HEK293 (cell line): ENCODE measurements around the gene RPS23.

Source experiments
- HOXA7 ChIP-seq: sonication (generic); formaldehyde crosslinking; IDR thresholded peaks from 2 replicates; pipeline ENCODE4 v1.8.1; 2022; ENCODE audit warnings: missing genetic modification reagents, borderline replicate concordance
- ZBTB48 ChIP-seq: fragments of 450-650 bp; formaldehyde crosslinking; IDR thresholded peaks from 2 replicates; pipeline ENCODE4 v1.5.1; 2016; ENCODE audit warnings: missing biosample characterization, missing genetic modification characterization
- ZNF140 ChIP-seq: fragments of 450-650 bp; formaldehyde crosslinking; IDR thresholded peaks from 2 replicates; pipeline ENCODE4 v1.5.1; 2016; ENCODE audit warnings: missing biosample characterization, missing genetic modification characterization
- ZNF184 ChIP-seq: fragments of 450-650 bp; IDR thresholded peaks from 2 replicates; pipeline ENCODE4 v1.5.1; 2018; ENCODE audit warnings: missing biosample characterization, mild to moderate bottlenecking, missing genetic modification characterization
- ZNF24 ChIP-seq: fragments of 450-650 bp; formaldehyde crosslinking; IDR thresholded peaks from 2 replicates; pipeline ENCODE4 v1.5.1; 2016; ENCODE audit warnings: missing biosample characterization, missing genetic modification characterization
- ZNF274 ChIP-seq, 2 experiments: fragments of 200-500 bp in 1 of 2; fragments of 450-650 bp in 1 of 2; sonication (Bioruptor generic) in 1 of 2; formaldehyde crosslinking in 1 of 2; IDR thresholded peaks; 2 replicates each; pipeline versions ENCODE4 v1.5.1 to v1.6.1; 2014 to 2016; ENCODE audit warnings: borderline replicate concordance in 1 of 2, inconsistent platforms in 1 of 2, low read length in 1 of 2, missing biosample characterization in 1 of 2, missing genetic modification characterization in 1 of 2
- ZNF571 ChIP-seq: fragments of 450-650 bp; formaldehyde crosslinking; IDR thresholded peaks from 2 replicates; pipeline ENCODE4 v1.5.0; 2017; ENCODE audit warnings: missing biosample characterization, missing genetic modification characterization
- ZNF677 ChIP-seq: fragments of 450-650 bp; IDR thresholded peaks from 2 replicates; pipeline ENCODE4 v1.5.0; 2018; ENCODE audit warnings: missing biosample characterization, mild to moderate bottlenecking, missing genetic modification characterization, moderate library complexity
- TF ChIP-seq, protein P1 (sequence below): fragments of 450-650 bp; formaldehyde crosslinking; IDR thresholded peaks from 2 replicates; pipeline ENCODE4 v1.5.1; 2016; ENCODE audit warnings: missing biosample characterization, missing genetic modification characterization
- TF ChIP-seq, protein P2 (sequence below): fragments of 450-650 bp; formaldehyde crosslinking; IDR thresholded peaks from 2 replicates; pipeline ENCODE4 v1.5.1; 2016; ENCODE audit warnings: missing biosample characterization, missing genetic modification characterization
- TF ChIP-seq, protein P3 (sequence below): fragments of 450-650 bp; IDR thresholded peaks from 2 replicates; pipeline ENCODE4 v1.5.1; 2018; ENCODE audit warnings: missing biosample characterization, missing genetic modification characterization

DNA sequence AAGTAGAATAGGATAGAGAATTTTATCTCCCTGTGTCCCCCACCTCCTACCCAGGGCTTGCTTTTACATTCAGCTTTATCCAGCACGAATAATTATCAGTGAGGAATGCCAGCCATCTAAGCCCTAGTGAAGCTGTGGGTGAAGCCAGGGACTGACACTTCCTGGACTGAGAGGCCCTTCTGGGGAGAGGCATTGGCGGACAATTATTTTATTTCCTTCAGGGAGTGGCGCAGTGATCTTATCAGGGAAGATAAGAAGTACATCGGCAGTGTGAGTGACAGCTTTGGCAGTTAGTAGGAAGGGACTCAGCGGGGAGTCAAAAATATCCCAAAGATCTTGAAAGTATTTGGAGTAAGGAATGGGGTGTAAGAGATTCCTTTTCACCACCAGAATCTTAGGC is 34.9 kb upstream of the RPS23 start:
- TF ChIP-seq, protein P1, sequence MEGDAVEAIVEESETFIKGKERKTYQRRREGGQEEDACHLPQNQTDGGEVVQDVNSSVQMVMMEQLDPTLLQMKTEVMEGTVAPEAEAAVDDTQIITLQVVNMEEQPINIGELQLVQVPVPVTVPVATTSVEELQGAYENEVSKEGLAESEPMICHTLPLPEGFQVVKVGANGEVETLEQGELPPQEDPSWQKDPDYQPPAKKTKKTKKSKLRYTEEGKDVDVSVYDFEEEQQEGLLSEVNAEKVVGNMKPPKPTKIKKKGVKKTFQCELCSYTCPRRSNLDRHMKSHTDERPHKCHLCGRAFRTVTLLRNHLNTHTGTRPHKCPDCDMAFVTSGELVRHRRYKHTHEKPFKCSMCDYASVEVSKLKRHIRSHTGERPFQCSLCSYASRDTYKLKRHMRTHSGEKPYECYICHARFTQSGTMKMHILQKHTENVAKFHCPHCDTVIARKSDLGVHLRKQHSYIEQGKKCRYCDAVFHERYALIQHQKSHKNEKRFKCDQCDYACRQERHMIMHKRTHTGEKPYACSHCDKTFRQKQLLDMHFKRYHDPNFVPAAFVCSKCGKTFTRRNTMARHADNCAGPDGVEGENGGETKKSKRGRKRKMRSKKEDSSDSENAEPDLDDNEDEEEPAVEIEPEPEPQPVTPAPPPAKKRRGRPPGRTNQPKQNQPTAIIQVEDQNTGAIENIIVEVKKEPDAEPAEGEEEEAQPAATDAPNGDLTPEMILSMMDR (tag by site-specific recombination): no peak
- TF ChIP-seq ZNF274 (IDR thresholded peaks at IDR 0.05; ENCODE audit: low read length) (no peak), ZNF274 (tag by site-specific recombination; IDR thresholded peaks at IDR 0.05; ENCODE audit: borderline replicate concordance) (no peak), ZNF571 (tag by site-specific recombination) (no peak), ZBTB48 (tag by site-specific recombination) (no peak), HOXA7 (CRISPR knock-in tag) (no peak), ZNF184 (tag by site-specific recombination) (no peak), ZNF24 (tag by site-specific recombination) (no peak), ZNF140 (no peak), ZNF677 (tag by site-specific recombination) (no peak)
- TF ChIP-seq, protein P2, sequence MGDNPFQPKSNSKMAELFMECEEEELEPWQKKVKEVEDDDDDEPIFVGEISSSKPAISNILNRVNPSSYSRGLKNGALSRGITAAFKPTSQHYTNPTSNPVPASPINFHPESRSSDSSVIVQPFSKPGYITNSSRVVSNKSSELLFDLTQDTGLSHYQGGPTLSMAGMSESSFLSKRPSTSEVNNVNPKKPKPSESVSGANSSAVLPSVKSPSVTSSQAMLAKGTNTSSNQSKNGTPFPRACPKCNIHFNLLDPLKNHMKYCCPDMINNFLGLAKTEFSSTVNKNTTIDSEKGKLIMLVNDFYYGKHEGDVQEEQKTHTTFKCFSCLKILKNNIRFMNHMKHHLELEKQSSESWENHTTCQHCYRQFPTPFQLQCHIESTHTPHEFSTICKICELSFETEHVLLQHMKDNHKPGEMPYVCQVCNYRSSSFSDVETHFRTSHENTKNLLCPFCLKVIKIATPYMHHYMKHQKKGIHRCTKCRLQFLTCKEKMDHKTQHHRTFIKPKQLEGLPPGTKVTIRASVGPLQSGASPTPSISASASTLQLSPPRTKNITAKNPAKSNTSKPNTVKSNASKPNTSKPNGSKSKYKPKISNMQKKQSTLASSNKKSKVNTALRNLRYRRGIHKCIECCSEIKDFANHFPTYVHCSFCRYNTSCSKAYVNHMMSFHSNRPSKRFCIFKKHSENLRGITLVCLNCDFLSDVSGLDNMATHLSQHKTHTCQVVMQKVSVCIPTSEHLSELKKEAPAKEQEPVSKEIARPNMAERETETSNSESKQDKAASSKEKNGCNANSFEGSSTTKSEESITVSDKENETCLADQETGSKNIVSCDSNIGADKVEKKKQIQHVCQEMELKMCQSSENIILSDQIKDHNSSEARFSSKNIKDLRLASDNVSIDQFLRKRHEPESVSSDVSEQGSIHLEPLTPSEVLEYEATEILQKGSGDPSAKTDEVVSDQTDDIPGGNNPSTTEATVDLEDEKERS (tag by site-specific recombination): no peak
- TF ChIP-seq, protein P3, sequence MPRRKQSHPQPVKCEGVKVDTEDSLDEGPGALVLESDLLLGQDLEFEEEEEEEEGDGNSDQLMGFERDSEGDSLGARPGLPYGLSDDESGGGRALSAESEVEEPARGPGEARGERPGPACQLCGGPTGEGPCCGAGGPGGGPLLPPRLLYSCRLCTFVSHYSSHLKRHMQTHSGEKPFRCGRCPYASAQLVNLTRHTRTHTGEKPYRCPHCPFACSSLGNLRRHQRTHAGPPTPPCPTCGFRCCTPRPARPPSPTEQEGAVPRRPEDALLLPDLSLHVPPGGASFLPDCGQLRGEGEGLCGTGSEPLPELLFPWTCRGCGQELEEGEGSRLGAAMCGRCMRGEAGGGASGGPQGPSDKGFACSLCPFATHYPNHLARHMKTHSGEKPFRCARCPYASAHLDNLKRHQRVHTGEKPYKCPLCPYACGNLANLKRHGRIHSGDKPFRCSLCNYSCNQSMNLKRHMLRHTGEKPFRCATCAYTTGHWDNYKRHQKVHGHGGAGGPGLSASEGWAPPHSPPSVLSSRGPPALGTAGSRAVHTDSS: no peak
